HFFc6 (cell line): ENCODE measurements around the gene PDCD10. TPM values are rescaled to one million over a fixed set of nuclear protein-coding genes. Genes with fewer than 3 reads are reported as not detected.

ENCODE experiments used
- DNase-seq: peaks from one replicate; pipeline ENCODE4 v3.0.0-alpha.2; 2018
- H3K27ac Mint-ChIP-seq: 2 replicates; pipeline ENCODE4 v1.8.0; 2020; ENCODE audit warnings: mild to moderate bottlenecking, mixed read lengths
- H3K27me3 Mint-ChIP-seq: 2 replicates; pipeline ENCODE4 v1.8.0; 2021; ENCODE audit warnings: mild to moderate bottlenecking, moderate library complexity, mixed read lengths; ENCODE audit not compliant: insufficient read depth
- H3K36me3 Mint-ChIP-seq: 2 replicates; pipeline ENCODE4 v1.8.0; 2021; ENCODE audit warnings: low read depth, mixed read lengths
- H3K4me1 Mint-ChIP-seq: 2 replicates; pipeline ENCODE4 v1.8.0; 2020; ENCODE audit warnings: low read depth, mixed read lengths
- H3K4me3 Mint-ChIP-seq: 2 replicates; pipeline ENCODE4 v1.8.0; 2020; ENCODE audit warnings: mild to moderate bottlenecking, moderate library complexity, mixed read lengths
- H3K9me3 Mint-ChIP-seq: 2 replicates; pipeline ENCODE4 v1.8.0; 2020; ENCODE audit warnings: mild to moderate bottlenecking, mixed read lengths
- CTCF ChIP-seq: fragments of 200-600 bp; sonication (generic); IDR thresholded peaks from 2 replicates; pipeline ENCODE4 v1.5.0; 2021; ENCODE audit warnings: antibody characterized with exemption, mild to moderate bottlenecking
- total RNA-seq, 6 experiments: library from RNA; stranded (reverse); fragmentation: NEBNext Ultra II Directional; extraction: Animal tissue kit (Norgen Biotek cat#: 25700); gene quantifications; 2 replicates in 1 of 6; 3 replicates in 5 of 6; pipeline ENCODE4 v1.2.3, GENCODE V29; 2021

PDCD10 gene
- total RNA-seq, 6 experiments from 2014 or later: 43.9 to 50.8 (median 46.2) TPM

GRCh38 chr3:167644611-167645010 is 90.1 kb downstream of the PDCD10 start:
- TF ChIP-seq CTCF: no peak
- Mint-ChIP-seq H3K27me3 (no peaks in the 10 kb centered on the region), H3K4me1 (no peaks in the 10 kb centered on the region), H3K36me3 (no peaks in the 10 kb centered on the region), H3K4me3 (no peak overlapping the region), H3K27ac (no peak overlapping the region), H3K9me3 (peaks cover 12% of the 10 kb centered on the region)
- no peak for DNase-seq

Other genes starting within 250 kb of the PDCD10 start
- gene WDR49, start 81.0 kb downstream of the PDCD10 start, total RNA-seq: not detected
- 1 to 10 TPM; 2.2 to 6.2 (median 2.6) TPM for gene SERPINI1, start 829 bp upstream of the PDCD10 start, total RNA-seq